ENCODE measurements around the gene DELE1. TPM values are rescaled to one million over a fixed set of nuclear protein-coding genes. Genes with fewer than 3 reads are reported as not detected.

DELE1 gene
- total RNA-seq, 3 donors from 2014 or later: 77.8 to 112 (median 84.5) TPM

GRCh38 chr5:141952020-141952419, 28.3 kb downstream of the DELE1 start:
- H3K36me3 ChIP-seq (ENCODE audit: low read depth): no peaks in the 10 kb centered on the region
- no peak overlapping the region for H3K4me3 ChIP-seq
- intact Hi-C loops (cut with DNase I, micrococcal nuclease): no loop called here
- ATAC-seq: no peak
- H3K4me1 ChIP-seq (ENCODE audit: low read depth): no peaks in the 10 kb centered on the region
- no peak for TF ChIP-seq CTCF (IDR thresholded peaks at IDR 0.05)
- no peak for DNase-seq
- H3K9me3 ChIP-seq: no peaks in the 10 kb centered on the region

GRCh38 chr5:141954194-141954593, 30.5 kb downstream of the DELE1 start:
- TF ChIP-seq CTCF (IDR thresholded peaks at IDR 0.05): no peak
- ATAC-seq (no peak), DNase-seq (no peak)
- Histone ChIP-seq H3K9me3 (no peaks in the 10 kb centered on the region), H3K4me1 (ENCODE audit: low read depth) (no peaks in the 10 kb centered on the region), H3K36me3 (ENCODE audit: low read depth) (no peaks in the 10 kb centered on the region), H3K4me3 (no peak overlapping the region)
- intact Hi-C loops (cut with DNase I, micrococcal nuclease): no loop called here

GRCh38 chr5:141957367-141957996, 33.8 kb downstream of the DELE1 start:
- Histone ChIP-seq H3K36me3 (ENCODE audit: low read depth) (no peaks in the 10 kb centered on the region), H3K4me3 (no peak overlapping the region), H3K9me3 (no peaks in the 10 kb centered on the region), H3K4me1 (ENCODE audit: low read depth) (peaks cover 10% of the 10 kb centered on the region)
- no peak for ATAC-seq
- DNase-seq: no peak
- TF ChIP-seq CTCF (IDR thresholded peaks at IDR 0.05): no peak
- intact Hi-C loops (cut with DNase I, micrococcal nuclease): loop anchor here (5.0 kb wide), 2 partner anchors 260 to 265 kb away; no protein-coding TSS in a partner anchor

GRCh38 chr5:141958113-141958512, 34.4 kb downstream of the DELE1 start, which contains the start of gene PCDH12:
Gene PCDH12, minus strand, starts transcription at chr5:141958202. Its CDS starts 351 bp downstream, at chr5:141957851.
- no peak within 1 kb of the TSS for H3K4me3 ChIP-seq
- no peak for TF ChIP-seq CTCF (IDR thresholded peaks at IDR 0.05)
- H3K4me1 ChIP-seq (ENCODE audit: low read depth): peaks cover 10% of the 10 kb centered on the region
- intact Hi-C loops (cut with DNase I, micrococcal nuclease): loop anchor here (5.0 kb wide), 2 partner anchors 261 to 266 kb away; no protein-coding TSS in a partner anchor
- no peaks in the 10 kb centered on the region for H3K36me3 ChIP-seq (ENCODE audit: low read depth)
- ATAC-seq: no peak
- no peak for DNase-seq
- H3K9me3 ChIP-seq: no peaks in the 10 kb centered on the region

- DNase-seq (no peak), ATAC-seq (peak; percentile 44)
- TF ChIP-seq CTCF (IDR thresholded peaks at IDR 0.05): no peak
- intact Hi-C loops (cut with DNase I, micrococcal nuclease): loop anchor here (5.0 kb wide), 2 partner anchors 261 to 266 kb away; no protein-coding TSS in a partner anchor
- Histone ChIP-seq H3K36me3 (ENCODE audit: low read depth) (no peaks in the 10 kb centered on the region), H3K4me3 (no peak overlapping the region), H3K9me3 (no peaks in the 10 kb centered on the region), H3K4me1 (ENCODE audit: low read depth) (peaks cover 10% of the 10 kb centered on the region)
Measured at GRCh38 chr5:141958546-141959172, 35.0 kb downstream of the DELE1 start.
